ENCODE measurements around the gene PDE4D. TPM values are rescaled to one million over a fixed set of nuclear protein-coding genes. Genes with fewer than 3 reads are reported as not detected.
A peak's percentile ranks its signal among the peaks of the same experiment; 100 is the strongest.

PDE4D gene
- polyA plus RNA-seq, 1 donor (not counting 4 experiments of a cell fraction or from before 2014, with no cell fraction given), result 3.6 TPM

- Histone ChIP-seq H3K27ac (ENCODE audit: control insufficient read depth, insufficient read depth, low read length) (peak overlapping the region; percentile 15), H3K4me3 (ENCODE audit: control insufficient read depth in 2 of 3, extremely low read depth in 1 of 3, insufficient read depth in 2 of 3, low read depth in 1 of 3, low read length in 3 of 3) (no peak overlapping the region), H3K9me1 (ENCODE audit: control insufficient read depth, extremely low read depth, insufficient read depth, low read length) (no peaks in the 10 kb centered on the region), H2AFZ (ENCODE audit: control insufficient read depth, low read length) (no peak overlapping the region), H3K9me3 (ENCODE audit: control insufficient read depth, low read depth, low read length) (no peaks in the 10 kb centered on the region), H3K4me1 (ENCODE audit: control insufficient read depth, extremely low read depth, insufficient read depth, low read length) (peaks cover 28% of the 10 kb centered on the region), H3K36me3 (ENCODE audit: control insufficient read depth in 2 of 2, extremely low read depth in 1 of 2, insufficient read depth in 2 of 2, low read length in 2 of 2) (no peaks in the 10 kb centered on the region), H3K9ac (ENCODE audit: control insufficient read depth, extremely low read depth, insufficient read depth, low read length) (no peak overlapping the region), H3K79me2 (ENCODE audit: control insufficient read depth, insufficient read depth, low read length) (no peaks in the 10 kb centered on the region), H4K20me1 (ENCODE audit: control insufficient read depth, extremely low read depth, insufficient read depth, low read length) (no peaks in the 10 kb centered on the region), H3K27me3 (ENCODE audit: control insufficient read depth, extremely low read depth, insufficient read depth, low read length) (no peaks in the 10 kb centered on the region), H3K4me2 (ENCODE audit: control insufficient read depth, extremely low read depth, insufficient read depth, low read depth, low read length) (no peak overlapping the region)
- peak; percentile 67 for FAIRE-seq
- dilution Hi-C loops (cut with MboI; ENCODE audit: extremely low pct_ligation_motif_present, low sequenced_read_pairs), result no loop called here
- no peak for TF ChIP-seq EZH2 (IDR thresholded peaks at IDR 0.05; ENCODE audit: low read length)
- no peak for TF ChIP-seq CTCF (optimal IDR thresholded peaks at IDR 0.05 in 1 of 3, IDR thresholded peaks at IDR 0.05 in 1 of 3, conservative IDR thresholded peaks at IDR 0.05 in 1 of 3; ENCODE audit: extremely low read depth in 1 of 3, insufficient read depth in 2 of 3, low read length in 3 of 3)
- DNase-seq (ENCODE audit: low read depth, low spot score), result no peak
Measured at GRCh38 chr5:59299006-59299405, 594.5 kb downstream of the PDE4D start.

DNA sequence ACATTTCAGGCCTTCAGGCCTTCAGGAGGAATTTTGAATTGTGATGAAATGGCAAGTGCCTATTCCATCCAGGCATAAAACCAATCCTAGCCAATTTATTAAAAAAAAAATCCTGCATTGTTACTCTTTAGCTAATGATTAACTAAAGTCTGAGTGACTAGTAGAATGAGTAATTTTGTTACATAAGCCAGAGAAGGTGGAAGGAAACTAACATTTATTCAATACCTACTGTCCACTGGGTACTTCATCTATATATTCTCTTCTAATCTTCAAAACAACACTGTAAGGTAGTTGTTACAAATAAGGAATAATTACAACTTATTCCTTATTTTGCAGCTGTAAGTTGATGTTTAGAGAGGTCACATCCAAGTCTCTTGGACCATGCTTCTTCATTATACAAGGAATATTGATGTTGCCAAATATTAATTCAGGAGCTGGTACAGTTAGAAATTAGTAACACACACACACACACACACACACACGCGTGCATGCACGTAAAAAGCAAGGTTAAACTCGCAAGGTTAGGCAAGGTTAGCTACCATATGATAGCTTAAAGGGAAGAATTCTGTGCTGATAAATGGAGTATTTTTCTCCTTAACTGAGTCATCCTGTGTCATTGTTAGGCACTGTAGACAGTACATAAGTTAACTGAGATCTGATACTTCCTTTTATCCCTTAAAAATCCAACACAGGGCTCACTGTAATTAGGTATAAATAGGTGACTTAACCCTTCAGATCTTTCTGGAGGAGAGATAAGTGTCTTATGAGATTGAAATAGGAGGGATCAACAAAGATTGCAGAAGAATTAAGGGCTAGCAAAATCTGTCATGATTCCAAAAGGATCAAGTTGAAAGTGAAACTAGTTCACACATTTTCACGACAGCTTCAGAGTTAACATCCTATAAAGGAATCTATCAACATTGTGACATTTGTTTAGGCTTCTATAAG, 596.9 kb downstream of the PDE4D start:
- Histone ChIP-seq H3K4me1 (ENCODE audit: control insufficient read depth, extremely low read depth, insufficient read depth, low read length) (peaks cover 31% of the 10 kb centered on the region), H3K4me2 (ENCODE audit: control insufficient read depth, extremely low read depth, insufficient read depth, low read depth, low read length) (peak overlapping the region; percentile 93), H3K36me3 (ENCODE audit: control insufficient read depth in 2 of 2, extremely low read depth in 1 of 2, insufficient read depth in 2 of 2, low read length in 2 of 2) (no peaks in the 10 kb centered on the region), H3K9me3 (ENCODE audit: control insufficient read depth, low read depth, low read length) (no peaks in the 10 kb centered on the region), H3K9ac (ENCODE audit: control insufficient read depth, extremely low read depth, insufficient read depth, low read length) (peak overlapping the region; percentile 71), H3K79me2 (ENCODE audit: control insufficient read depth, insufficient read depth, low read length) (no peaks in the 10 kb centered on the region), H4K20me1 (ENCODE audit: control insufficient read depth, extremely low read depth, insufficient read depth, low read length) (no peaks in the 10 kb centered on the region), H2AFZ (ENCODE audit: control insufficient read depth, low read length) (peak overlapping the region; percentile 86), H3K9me1 (ENCODE audit: control insufficient read depth, extremely low read depth, insufficient read depth, low read length) (no peaks in the 10 kb centered on the region), H3K27ac (ENCODE audit: control insufficient read depth, insufficient read depth, low read length) (peak overlapping the region; percentile 88), H3K4me3 (ENCODE audit: control insufficient read depth in 2 of 3, extremely low read depth in 1 of 3, insufficient read depth in 2 of 3, low read depth in 1 of 3, low read length in 3 of 3) (peak overlapping the region; percentile 25 to 69 (median 64)), H3K27me3 (ENCODE audit: control insufficient read depth, extremely low read depth, insufficient read depth, low read length) (no peaks in the 10 kb centered on the region)
- DNase-seq (ENCODE audit: low read depth, low spot score), result no peak
- FAIRE-seq, result peak; percentile 86
- no peak for TF ChIP-seq CTCF (optimal IDR thresholded peaks at IDR 0.05 in 1 of 3, IDR thresholded peaks at IDR 0.05 in 1 of 3, conservative IDR thresholded peaks at IDR 0.05 in 1 of 3; ENCODE audit: extremely low read depth in 1 of 3, insufficient read depth in 2 of 3, low read length in 3 of 3)
- no peak for TF ChIP-seq EZH2 (IDR thresholded peaks at IDR 0.05; ENCODE audit: low read length)
- dilution Hi-C loops (cut with MboI; ENCODE audit: extremely low pct_ligation_motif_present, low sequenced_read_pairs), result no loop called here
